HCT116 (cell line): ENCODE measurements around the gene ADAM10. TPM values are rescaled to one million over a fixed set of nuclear protein-coding genes. Genes with fewer than 3 reads are reported as not detected.
A peak's percentile ranks its signal among the peaks of the same experiment; 100 is the strongest.

Experiments used
- ATAC-seq: fragments of 200-7000 bp; cut with Tn5 transposase; 2 replicates; pipeline ENCODE4 v1.9.1; 2020; ENCODE audit warnings: mild to moderate bottlenecking, moderate library complexity
- BruUV-seq: library from RNA; stranded (reverse); fragments of 400-500 nt; replicated peaks from 2 replicates; lab custom pipeline; 2021; lab: Mats Ljungman, UMichigan
- CTCF ChIA-PET: fragments of 300-600 bp; sonication (Branson Sonifier 250); formaldehyde crosslinking; loops from one replicate; lab custom pipeline; 2021; ENCODE audit warnings: antibody characterized with exemption; lab: Charles Lee
- POLR2A ChIA-PET: fragments of 300-600, 350-600 bp; sonication (Branson Sonifier 250); formaldehyde crosslinking; loops from one replicate; lab custom pipeline; 2021; ENCODE audit warnings: antibody characterized with exemption; lab: Charles Lee
- RAD21 ChIA-PET, 2 experiments: fragments of 300-600 bp; sonication (Branson Sonifier 250); formaldehyde crosslinking; loops; one replicate each; lab custom pipeline; 2023; ENCODE audit warnings: low total read pairs in 2 of 2; ENCODE audit not compliant: uncharacterized antibody in 2 of 2, unreplicated experiment in 2 of 2, low non-redundant PET in 1 of 2; lab: Charles Lee
- DNase-seq: peaks from one replicate; pipeline ENCODE4 v3.0.0-alpha.2; 2010; ENCODE audit warnings: low read depth, low spot score
- H2AFZ ChIP-seq: fragments of 200-600 bp; shearing (Covaris generic), sonication (generic); 2 replicates; pipeline ENCODE4 v1.6.1; 2017; ENCODE audit warnings: low read depth, mixed run types, mixed read lengths, antibody characterized with exemption, low read length; ENCODE audit not compliant: poor library complexity, severe bottlenecking
- H3K27ac ChIP-seq: 2 replicates; pipeline ENCODE4 v1.5.1; 2012; ENCODE audit warnings: low read depth, low read length
- H3K27me3 ChIP-seq: fragments of 200-600 bp; sonication (generic); 2 replicates; pipeline ENCODE4 v1.6.1; 2016; ENCODE audit warnings: mixed run types, low read length, mixed read lengths; ENCODE audit not compliant: insufficient read depth
- H3K36me3 ChIP-seq, 2 experiments: fragments of 200-500 bp in 1 of 2; fragments of 200-600 bp in 1 of 2; sonication (Bioruptor generic) in 1 of 2; sonication (generic) in 1 of 2; 2 replicates each; pipeline versions ENCODE4 v1.5.1 to v1.6.1; 2014 to 2016; ENCODE audit warnings: low read length in 2 of 2, inconsistent platforms in 1 of 2, mixed read lengths in 1 of 2, mixed run types in 1 of 2; ENCODE audit not compliant: insufficient read depth in 2 of 2, control insufficient read depth in 1 of 2
- H3K4me1 ChIP-seq, 2 experiments: fragments of 200-600 bp in 1 of 2; sonication (generic) in 1 of 2; 2 replicates each; pipeline versions ENCODE4 v1.5.1 to v1.6.1; 2012 to 2017; ENCODE audit warnings: low read length in 2 of 2, inconsistent platforms in 1 of 2, mild to moderate bottlenecking in 1 of 2, mixed read lengths in 1 of 2, mixed run types in 1 of 2, moderate library complexity in 1 of 2; ENCODE audit not compliant: insufficient read depth in 2 of 2, control insufficient read depth in 1 of 2
- H3K4me2 ChIP-seq: fragments of 200-600 bp; sonication (generic); 2 replicates; pipeline ENCODE4 v1.6.1; 2017; ENCODE audit warnings: mixed run types, low read length, mixed read lengths
- H3K4me3 ChIP-seq, 2 experiments: fragments of 200-600 bp in 1 of 2; sonication (generic) in 1 of 2; replicated peaks in 1 of 2; 2 replicates each; pipeline ENCODE4 v1.5.1; 2011 to 2016; ENCODE audit warnings: low read length in 2 of 2, control low read depth in 1 of 2, low read depth in 1 of 2, mild to moderate bottlenecking in 1 of 2, mixed read lengths in 1 of 2, mixed run types in 1 of 2
- H3K79me2 ChIP-seq: fragments of 200-600 bp; sonication (generic); 2 replicates; pipeline ENCODE4 v1.6.1; 2017; ENCODE audit warnings: mild to moderate bottlenecking, mixed run types, low read length, moderate library complexity, mixed read lengths; ENCODE audit not compliant: insufficient read depth
- H3K9ac ChIP-seq: fragments of 200-600 bp; sonication (generic); 2 replicates; pipeline ENCODE4 v1.6.1; 2016; ENCODE audit warnings: low read length, mixed read lengths
- H3K9me2 ChIP-seq: fragments of 200-600 bp; sonication (generic), shearing (Covaris generic); 2 replicates; pipeline ENCODE4 v1.6.1; 2017; ENCODE audit warnings: mixed run types, mild to moderate bottlenecking, moderate library complexity; ENCODE audit not compliant: insufficient read depth
- H3K9me3 ChIP-seq, 2 experiments: fragments of 200-500 bp in 1 of 2; fragments of 200-600 bp in 1 of 2; sonication (Bioruptor generic) in 1 of 2; sonication (generic) in 1 of 2; 2 replicates each; pipeline ENCODE4 v1.6.1; 2014 to 2017; ENCODE audit warnings: low read length in 2 of 2, mixed read lengths in 2 of 2, inconsistent platforms in 1 of 2, low read depth in 1 of 2, mild to moderate bottlenecking in 1 of 2, mixed run types in 1 of 2, moderate library complexity in 1 of 2; ENCODE audit not compliant: control insufficient read depth in 1 of 2, insufficient read depth in 1 of 2
- H4K20me1 ChIP-seq: fragments of 200-600 bp; sonication (generic), shearing (Covaris generic); 2 replicates; pipeline ENCODE4 v1.6.1; 2017; ENCODE audit warnings: mixed run types, mild to moderate bottlenecking, moderate library complexity; ENCODE audit not compliant: insufficient read depth
- CBX3 ChIP-seq: IDR thresholded peaks from 2 replicates; pipeline ENCODE4 v1.6.1; 2012; ENCODE audit warnings: low read depth
- CTCF ChIP-seq, 3 experiments: fragments of 200-600 bp in 1 of 3; sonication (generic) in 1 of 3; IDR thresholded peaks in 2 of 3; conservative IDR thresholded peaks in 1 of 3; 2 replicates each; pipeline ENCODE4 v1.5.1; 2012 to 2017; ENCODE audit warnings: low read depth in 2 of 3, low read length in 2 of 3, antibody characterized with exemption in 1 of 3, borderline replicate concordance in 1 of 3, control low read depth in 1 of 3, mild to moderate bottlenecking in 1 of 3, mixed read lengths in 1 of 3, mixed run types in 1 of 3, moderate library complexity in 1 of 3; ENCODE audit not compliant: insufficient read depth in 1 of 3
- ELF1 ChIP-seq: IDR thresholded peaks from 2 replicates; pipeline ENCODE4 v1.6.1; 2012; ENCODE audit warnings: low read depth, borderline replicate concordance
- EZH2 ChIP-seq: fragments of 200-600 bp; sonication (generic); IDR thresholded peaks from 2 replicates; pipeline ENCODE4 v1.6.1; 2017; ENCODE audit warnings: antibody characterized with exemption, mixed run types
- FOSL1 ChIP-seq: IDR thresholded peaks from 2 replicates; pipeline ENCODE4 v1.6.1; 2012; ENCODE audit warnings: low read depth
- JUND ChIP-seq: IDR thresholded peaks from 2 replicates; pipeline ENCODE4 v1.6.1; 2012
- POLR2A ChIP-seq: IDR thresholded peaks from 2 replicates; pipeline ENCODE4 v1.7.0; 2011; ENCODE audit warnings: borderline replicate concordance; ENCODE audit not compliant: insufficient read depth, insufficient read length; ENCODE audit errors: extremely low read depth
- POLR2AphosphoS5 ChIP-seq: IDR thresholded peaks from 2 replicates; pipeline ENCODE4 v1.6.1; 2011; ENCODE audit warnings: mild to moderate bottlenecking, low read depth, low read length, moderate library complexity
- RAD21 ChIP-seq: IDR thresholded peaks from 2 replicates; pipeline ENCODE4 v1.6.1; 2012; ENCODE audit warnings: low read depth, mild to moderate bottlenecking
- SIN3A ChIP-seq: IDR thresholded peaks from 2 replicates; pipeline ENCODE4 v1.6.1; 2012; ENCODE audit warnings: low read depth
- SP1 ChIP-seq: IDR thresholded peaks from 2 replicates; pipeline ENCODE4 v1.6.1; 2012; ENCODE audit warnings: low read depth
- SRF ChIP-seq: IDR thresholded peaks from 2 replicates; pipeline ENCODE4 v1.6.1; 2012; ENCODE audit warnings: low read depth
- TCF7L2 ChIP-seq: IDR thresholded peaks from 2 replicates; pipeline ENCODE4 v1.7.0; 2011; ENCODE audit warnings: borderline replicate concordance, inconsistent platforms; ENCODE audit not compliant: insufficient read depth, insufficient read length; ENCODE audit errors: extremely low read depth
- YY1 ChIP-seq: IDR thresholded peaks from 2 replicates; pipeline ENCODE4 v1.6.1; 2011; ENCODE audit warnings: low read length, low read depth, moderate library complexity, mild to moderate bottlenecking; ENCODE audit not compliant: insufficient replicate concordance; ENCODE audit errors: extremely low read depth
- ZNF274 ChIP-seq: fragments of 200-500 bp; sonication (Bioruptor generic); IDR thresholded peaks from 2 replicates; pipeline ENCODE4 v1.6.1; 2014; ENCODE audit warnings: mild to moderate bottlenecking, low read depth, low read length, inconsistent platforms
- intact Hi-C: fragments of 100-400 bp; cut with micrococcal nuclease; formaldehyde crosslinking; loops from 2 replicates; pipeline ENCODE4 v1.10.0; 2022
- total RNA-seq: library from RNA; stranded (reverse); gene quantifications from one replicate; pipeline ENCODE4 v1.2.1, GENCODE V29; 2021; ENCODE audit not compliant: unreplicated experiment
- TF ChIP-seq, protein P1 (sequence below): IDR thresholded peaks from 2 replicates; pipeline ENCODE4 v1.6.1; 2012

The ADAM10 gene
- total RNA-seq, 1 experiment from 2014 or later = 158 TPM

- intact Hi-C loops = no loop called here
- no peak overlapping the region for H3K27ac ChIP-seq
- H4K20me1 ChIP-seq = no peaks in the 10 kb centered on the region
- DNase-seq = no peak
- peaks cover 3 to 27% of the 10 kb centered on the region in 2 experiments; a peak in 3 of 4 replicates for H3K4me1 ChIP-seq
- H3K79me2 ChIP-seq = peaks cover 96% of the 10 kb centered on the region
- no TSS peak for BruUV-seq
- H3K9me3 ChIP-seq = no peaks in the 10 kb centered on the region
- ChIA-PET CTCF (no interaction called here), RAD21 (no interaction called here), POLR2A (interaction anchor here (0.9 kb wide), 1 partner anchor 33 kb away, joined by 4 read pairs; the partner anchor contains the start of gene MINDY2)
- peak overlapping the region; percentile 14; the same call in 1 of the 2 replicates for H3K4me2 ChIP-seq
- H3K36me3 ChIP-seq = no peaks in the 10 kb centered on the region
- H3K27me3 ChIP-seq = no peaks in the 10 kb centered on the region
- ATAC-seq = no peak
- no peak overlapping the region for H3K4me3 ChIP-seq
- no peak for TF ChIP-seq POLR2AphosphoS5
- no peak for TF ChIP-seq FOSL1
- TF ChIP-seq POLR2A = no peak
- TF ChIP-seq ELF1 = no peak
- TF ChIP-seq, protein P1, sequence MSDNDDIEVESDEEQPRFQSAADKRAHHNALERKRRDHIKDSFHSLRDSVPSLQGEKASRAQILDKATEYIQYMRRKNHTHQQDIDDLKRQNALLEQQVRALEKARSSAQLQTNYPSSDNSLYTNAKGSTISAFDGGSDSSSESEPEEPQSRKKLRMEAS = no peak
- TF ChIP-seq EZH2 = no peak
- TF ChIP-seq RAD21 = no peak
- no peak for TF ChIP-seq CBX3
- TF ChIP-seq SRF = no peak
- no peak overlapping the region for H2AFZ ChIP-seq
- no peaks in the 10 kb centered on the region for H3K9me2 ChIP-seq
- H3K9ac ChIP-seq = no peak overlapping the region
Measured at GRCh38 chr15:58738046-58738707, 11.3 kb downstream of the ADAM10 start.

DNA sequence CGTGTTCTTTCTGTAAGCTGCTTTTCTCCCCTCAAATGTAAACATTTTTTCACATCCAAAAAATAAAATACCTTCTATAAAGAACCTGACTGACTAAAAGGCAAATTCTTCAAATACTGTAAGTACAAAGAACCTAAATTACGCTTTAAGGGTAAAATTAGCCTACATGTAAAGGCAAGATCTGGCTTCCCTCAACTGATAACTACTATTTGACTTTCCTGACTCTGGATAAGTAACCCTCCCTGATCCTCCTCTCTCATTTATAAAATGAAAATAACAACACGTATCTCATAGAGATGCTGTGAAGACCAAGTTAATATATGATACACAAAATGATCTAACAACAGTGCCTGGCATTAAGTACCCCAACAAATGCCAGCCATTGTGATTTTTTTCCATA, 12.2 kb downstream of the ADAM10 start:
- intact Hi-C loops = no loop called here
- ATAC-seq (no peak), DNase-seq (no peak)
- CTCF ChIA-PET = no interaction called here
- POLR2A ChIA-PET = no interaction called here
- Histone ChIP-seq H3K4me1 (peaks cover 8 to 36% of the 10 kb centered on the region in 2 experiments), H3K9ac (no peak overlapping the region), H3K9me3 (no peaks in the 10 kb centered on the region), H3K79me2 (peaks cover 95% of the 10 kb centered on the region), H2AFZ (no peak overlapping the region), H3K4me3 (no peak overlapping the region), H3K27me3 (no peaks in the 10 kb centered on the region), H3K4me2 (no peak overlapping the region), H3K36me3 (no peaks in the 10 kb centered on the region), H3K9me2 (no peaks in the 10 kb centered on the region), H3K27ac (no peak overlapping the region), H4K20me1 (no peaks in the 10 kb centered on the region)
- RAD21 ChIA-PET = no interaction called here
- TF ChIP-seq TCF7L2 (no peak), SP1 (no peak), ZNF274 (no peak), YY1 (no peak), EZH2 (no peak), CTCF (IDR thresholded peaks at IDR 0.05 in 2 of 3, conservative IDR thresholded peaks at IDR 0.05 in 1 of 3; ENCODE audit: borderline replicate concordance in 1 of 3, insufficient read depth in 1 of 3, low read depth in 2 of 3, low read length in 2 of 3) (no peak), SIN3A (no peak), JUND (no peak), FOSL1 (no peak)
- BruUV-seq = no TSS peak
